ENCODE results near the gene HYDIN. TPM values are rescaled to one million over a fixed set of nuclear protein-coding genes. Genes with fewer than 3 reads are reported as not detected.
A peak's percentile ranks its signal among the peaks of the same experiment; 100 is the strongest.

HYDIN gene
- 0.26 and 0.67 TPM in 2 replicates for total RNA-seq (2014; rRNA removed; shearing (Covaris generic); ENCODE audit: low replicate concordance)

DNA sequence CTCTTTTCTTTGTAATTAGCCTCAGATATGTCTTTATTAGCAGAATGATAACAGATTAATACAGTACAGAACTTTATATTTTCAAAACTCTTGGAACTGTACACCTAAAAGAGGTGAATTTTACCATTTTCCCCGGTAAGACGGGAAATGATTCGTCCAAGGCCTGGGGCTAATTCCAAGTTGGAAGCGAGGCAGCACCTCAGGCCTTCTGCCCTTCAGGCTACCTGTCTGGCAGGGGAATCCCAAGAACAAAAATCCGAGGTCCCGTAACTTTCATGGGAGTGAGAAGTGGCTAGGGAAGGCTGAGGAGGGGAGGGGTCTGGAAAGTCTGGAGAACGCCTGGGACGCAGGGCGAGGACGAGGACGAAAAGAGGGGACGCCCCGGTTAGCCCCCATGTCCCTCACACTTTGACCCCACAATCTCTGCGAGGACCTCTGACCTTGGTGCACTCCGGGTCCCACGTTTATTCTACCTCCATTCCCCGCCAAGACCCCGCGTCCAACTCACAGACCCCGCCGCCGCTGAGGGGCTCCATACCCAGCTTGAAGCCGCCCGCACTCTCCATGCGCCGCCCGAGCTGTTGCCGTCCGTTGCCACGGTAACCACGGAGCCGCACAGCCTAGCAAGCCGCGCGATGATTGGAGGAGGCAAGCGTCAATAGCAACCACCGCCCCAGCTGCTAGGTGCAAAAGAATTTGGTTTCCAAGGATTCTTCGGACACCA lies at the start of gene HYDIN:
Gene HYDIN, minus strand, starts transcription at position 601 of the 724 bp plus-strand sequence. CDS start 43,827 bp downstream, outside the sequence.
- Histone ChIP-seq H3K4me3 (no peak within 1 kb of the TSS), H3K36me3 (no peaks in the 10 kb centered on the region), H3K9me3 (no peaks in the 10 kb centered on the region), H3K27me3 (no peaks in the 10 kb centered on the region)
- peak; percentile 16 for DNase-seq

DNA sequence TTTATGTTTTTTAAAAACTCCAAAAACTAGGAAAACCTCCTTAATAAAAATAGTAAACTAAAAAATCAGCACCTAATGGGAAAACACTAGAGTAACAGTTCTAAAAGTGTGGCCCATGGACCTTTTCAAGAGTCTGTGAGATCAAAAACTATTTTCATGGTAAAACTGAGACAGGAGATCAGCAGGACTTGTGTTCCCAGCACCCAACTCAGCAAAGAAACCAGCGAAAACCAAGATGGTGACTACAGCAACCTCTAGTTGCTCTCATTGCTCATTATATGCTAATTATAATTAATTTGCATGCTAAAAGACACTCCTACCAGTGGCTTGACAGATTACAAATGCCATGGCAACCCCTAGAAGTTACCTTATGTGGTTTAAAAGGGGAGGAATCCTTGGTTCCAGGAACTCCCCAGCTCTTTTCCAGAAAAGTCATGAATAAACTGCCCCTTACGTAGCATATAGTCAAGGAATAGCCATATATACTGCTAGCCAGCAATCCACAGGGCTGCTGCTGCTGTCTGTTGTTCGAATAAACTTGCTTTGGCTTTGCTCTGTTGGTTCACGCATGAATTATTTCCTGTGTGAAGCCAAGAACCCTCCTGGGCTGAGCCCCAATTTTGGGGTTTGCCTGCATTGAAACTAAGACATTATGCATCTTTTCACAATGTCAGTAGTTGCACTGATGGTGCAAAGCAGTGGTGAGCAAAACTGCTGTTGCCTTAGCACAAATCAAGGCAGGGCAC lies 46.2 kb upstream of the HYDIN start:
- no peaks in the 10 kb centered on the region for H3K27me3 ChIP-seq
- H3K4me3 ChIP-seq = no peak overlapping the region
- DNase-seq = no peak
- H3K36me3 ChIP-seq = no peaks in the 10 kb centered on the region
- no peaks in the 10 kb centered on the region for H3K9me3 ChIP-seq

DNA sequence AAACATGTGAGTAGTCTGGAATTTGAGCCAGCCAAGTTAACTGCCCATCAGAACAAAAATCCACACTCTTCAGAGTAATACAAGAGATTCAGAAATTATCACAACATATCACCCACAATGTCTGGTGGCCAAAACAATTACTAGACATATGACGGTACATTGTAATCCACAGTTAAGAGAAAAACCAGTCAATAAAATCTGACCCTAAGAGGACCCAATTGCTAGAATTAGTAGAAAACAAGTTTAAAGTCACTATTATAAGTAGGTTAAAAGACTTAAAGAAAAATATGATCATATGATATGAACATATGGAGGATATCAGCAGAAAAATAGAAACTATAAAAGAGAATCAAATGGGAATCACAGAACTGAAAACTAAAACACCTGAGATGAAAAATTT lies 42.9 kb upstream of the HYDIN start:
- DNase-seq = no peak
- Histone ChIP-seq H3K9me3 (no peaks in the 10 kb centered on the region), H3K4me3 (no peak overlapping the region), H3K27me3 (no peaks in the 10 kb centered on the region), H3K36me3 (no peaks in the 10 kb centered on the region)

DNA sequence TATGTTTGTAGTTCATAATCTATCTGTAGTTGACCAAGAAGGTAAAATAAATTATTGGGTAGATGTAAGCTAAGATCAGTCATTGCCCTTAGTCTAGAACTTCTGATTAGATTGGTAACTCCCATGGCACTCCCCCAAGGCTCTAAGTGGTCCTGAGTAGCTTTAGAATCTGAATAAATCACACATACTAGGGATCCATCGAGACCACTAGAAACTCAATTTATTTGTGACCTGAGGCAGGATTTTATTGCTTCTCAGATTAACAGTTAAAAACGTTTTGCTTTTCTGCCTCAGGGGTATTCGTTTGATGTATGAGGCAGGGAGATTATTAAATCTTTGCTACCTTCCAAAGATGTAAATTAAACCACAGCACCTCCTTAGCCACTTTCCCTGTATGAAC lies 33.8 kb upstream of the HYDIN start:
- no peak for DNase-seq
- no peaks in the 10 kb centered on the region for H3K27me3 ChIP-seq
- no peak overlapping the region for H3K4me3 ChIP-seq

DNA sequence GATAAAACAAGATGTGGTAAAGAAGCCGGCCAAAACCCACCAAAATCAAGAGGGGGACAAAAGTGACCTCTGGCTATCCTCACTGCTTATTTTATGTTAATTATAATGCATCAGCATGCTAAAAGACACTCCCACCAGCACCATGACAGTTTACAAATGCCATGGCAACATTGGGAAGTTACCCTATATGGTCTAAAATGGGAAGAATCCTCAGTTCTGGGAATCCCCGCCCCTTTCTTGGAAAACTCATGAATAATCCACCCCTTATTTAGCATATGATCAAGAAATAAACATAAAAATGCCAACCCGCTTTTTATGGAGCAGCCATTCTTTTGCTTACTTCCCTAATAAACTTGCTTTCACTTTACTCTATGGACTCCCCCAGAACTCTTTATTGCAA lies 33.1 kb upstream of the HYDIN start:
- Histone ChIP-seq H3K36me3 (no peaks in the 10 kb centered on the region), H3K9me3 (no peaks in the 10 kb centered on the region), H3K4me3 (no peak overlapping the region), H3K27me3 (no peaks in the 10 kb centered on the region)
- DNase-seq = no peak

More for the DNA sequence above, 33.8 kb upstream of the HYDIN start:
- Histone ChIP-seq H3K36me3 (no peaks in the 10 kb centered on the region), H3K9me3 (no peaks in the 10 kb centered on the region)

DNA sequence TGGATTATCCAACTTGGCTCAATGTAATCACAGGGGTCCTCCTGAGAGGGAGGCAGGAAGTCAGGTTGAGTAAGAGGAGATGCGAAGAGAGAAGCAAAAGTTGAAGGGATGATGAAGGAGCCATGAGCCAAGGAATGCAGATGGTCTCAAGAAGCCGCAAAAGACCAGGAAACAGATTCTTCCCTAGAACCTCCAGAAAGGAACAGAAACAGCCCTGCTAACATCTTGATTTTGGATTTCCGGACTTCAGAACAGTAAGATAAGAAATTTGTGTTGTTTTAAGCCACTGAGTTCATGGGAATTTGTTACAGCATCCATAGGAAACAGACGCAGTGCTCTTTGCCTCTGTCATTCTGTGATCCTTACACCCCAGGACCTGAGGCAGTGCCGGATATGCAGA lies 31.9 kb upstream of the HYDIN start:
- H3K9me3 ChIP-seq = no peaks in the 10 kb centered on the region
- no peaks in the 10 kb centered on the region for H3K36me3 ChIP-seq
- H3K27me3 ChIP-seq = no peaks in the 10 kb centered on the region
- no peak overlapping the region for H3K4me3 ChIP-seq
- no peak for DNase-seq

DNA sequence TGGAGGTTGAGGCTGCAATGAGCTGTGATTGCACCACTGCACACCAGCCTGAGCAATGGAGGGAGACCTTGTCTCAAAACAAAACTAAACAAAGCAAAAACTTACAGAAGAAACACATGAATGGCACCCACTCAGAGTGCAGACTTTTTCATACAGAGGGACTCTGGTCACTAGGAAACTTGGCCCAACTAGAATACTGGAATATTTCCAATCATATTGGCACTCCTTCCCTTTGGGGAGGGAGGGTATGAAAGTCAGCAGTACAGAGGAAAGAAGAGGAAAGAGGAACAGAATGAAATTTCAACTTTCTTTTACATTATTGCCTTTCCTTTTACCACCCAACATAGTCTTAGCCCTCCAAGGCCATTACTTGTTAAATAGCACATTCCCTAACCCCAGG lies 30.5 kb upstream of the HYDIN start:
- H3K36me3 ChIP-seq = no peaks in the 10 kb centered on the region
- no peak overlapping the region for H3K4me3 ChIP-seq
- no peaks in the 10 kb centered on the region for H3K9me3 ChIP-seq
- H3K27me3 ChIP-seq = no peaks in the 10 kb centered on the region
- DNase-seq = no peak

DNA sequence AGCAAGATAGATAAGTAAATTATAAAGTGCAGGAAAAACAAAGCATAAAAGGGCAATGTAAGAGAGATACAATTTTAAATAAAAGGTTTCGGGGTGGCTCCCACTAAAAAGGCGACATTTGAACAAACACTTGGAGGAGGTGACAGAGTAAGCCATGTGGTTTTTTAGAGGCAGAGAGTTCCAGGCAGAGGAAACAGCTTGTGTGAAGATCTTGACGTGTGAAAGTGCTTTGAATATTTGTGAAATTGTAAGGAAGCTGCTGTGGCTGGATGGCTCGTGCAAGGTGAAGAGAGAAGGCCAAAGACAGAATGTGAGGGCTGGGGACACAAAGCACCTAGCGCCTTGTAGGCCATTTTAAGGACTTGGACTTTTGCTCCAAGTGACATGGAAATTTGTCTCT lies 28.6 kb upstream of the HYDIN start:
- H3K4me3 ChIP-seq = no peak overlapping the region
- no peaks in the 10 kb centered on the region for H3K27me3 ChIP-seq
- no peak for DNase-seq
- no peaks in the 10 kb centered on the region for H3K9me3 ChIP-seq
- no peaks in the 10 kb centered on the region for H3K36me3 ChIP-seq

DNA sequence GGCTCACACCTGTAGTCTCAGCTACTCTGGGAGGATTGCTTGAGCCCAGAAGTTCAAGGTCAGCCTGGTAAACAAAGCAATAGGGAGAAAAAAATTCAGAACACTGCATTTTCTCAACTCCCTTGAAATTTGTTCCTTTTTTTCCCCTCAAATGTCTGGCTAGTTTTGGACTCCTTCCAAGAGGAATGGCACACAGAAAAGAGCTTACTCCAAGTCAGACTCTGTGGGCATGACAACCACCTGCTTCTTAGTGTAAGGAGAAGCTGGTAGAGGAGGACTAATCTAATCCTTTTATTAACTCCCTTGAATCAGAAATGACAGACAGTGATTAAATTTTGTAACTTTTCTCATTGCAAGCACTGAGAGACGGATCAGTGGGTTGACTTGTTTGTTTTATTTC lies 27.9 kb upstream of the HYDIN start:
- no peak for DNase-seq
- Histone ChIP-seq H3K9me3 (no peaks in the 10 kb centered on the region), H3K27me3 (no peaks in the 10 kb centered on the region), H3K36me3 (no peaks in the 10 kb centered on the region), H3K4me3 (no peak overlapping the region)

DNA sequence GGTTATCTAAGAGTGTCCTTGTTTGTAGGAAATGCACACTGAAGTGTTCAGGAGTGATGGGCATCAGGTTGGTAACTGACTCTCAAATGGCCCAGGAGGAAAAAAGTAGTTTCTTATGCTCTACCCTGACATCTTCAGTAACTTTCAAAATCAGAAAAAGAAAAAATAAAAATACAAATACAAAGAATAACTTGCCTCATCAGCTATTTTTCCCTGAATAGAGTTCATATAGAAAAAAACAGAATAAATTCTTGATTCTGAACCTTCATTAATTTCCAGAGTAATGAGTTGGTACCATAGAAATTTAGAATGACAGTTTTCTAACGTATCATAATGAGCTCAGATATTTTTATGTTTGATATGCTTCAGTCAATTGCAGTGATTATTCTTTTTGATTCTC lies 27.2 kb upstream of the HYDIN start:
- no peak for DNase-seq
- no peaks in the 10 kb centered on the region for H3K27me3 ChIP-seq
- no peaks in the 10 kb centered on the region for H3K9me3 ChIP-seq
- no peaks in the 10 kb centered on the region for H3K36me3 ChIP-seq
- no peak overlapping the region for H3K4me3 ChIP-seq

DNA sequence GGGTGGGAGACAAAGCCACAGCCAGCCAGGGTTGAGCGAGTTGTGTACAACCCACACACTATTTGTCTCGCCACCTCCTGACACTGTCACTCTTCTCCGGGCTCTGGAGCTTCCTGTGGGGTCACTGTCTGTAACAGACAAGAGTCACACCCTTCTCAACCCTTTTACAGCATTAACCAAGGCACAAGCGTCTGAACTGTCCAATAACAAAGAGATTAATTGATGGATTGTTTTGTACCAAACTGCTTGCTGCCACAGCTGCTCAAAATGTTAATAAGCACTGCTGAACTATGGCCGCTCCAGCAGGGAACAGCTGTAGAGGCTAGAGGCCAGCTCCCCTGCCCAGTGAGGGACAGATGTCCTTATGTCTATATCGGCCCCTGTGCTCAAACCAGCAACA lies 25.2 kb upstream of the HYDIN start:
- DNase-seq = no peak
- H3K9me3 ChIP-seq = no peaks in the 10 kb centered on the region
- H3K4me3 ChIP-seq = no peak overlapping the region
- no peaks in the 10 kb centered on the region for H3K36me3 ChIP-seq
- no peaks in the 10 kb centered on the region for H3K27me3 ChIP-seq

DNA sequence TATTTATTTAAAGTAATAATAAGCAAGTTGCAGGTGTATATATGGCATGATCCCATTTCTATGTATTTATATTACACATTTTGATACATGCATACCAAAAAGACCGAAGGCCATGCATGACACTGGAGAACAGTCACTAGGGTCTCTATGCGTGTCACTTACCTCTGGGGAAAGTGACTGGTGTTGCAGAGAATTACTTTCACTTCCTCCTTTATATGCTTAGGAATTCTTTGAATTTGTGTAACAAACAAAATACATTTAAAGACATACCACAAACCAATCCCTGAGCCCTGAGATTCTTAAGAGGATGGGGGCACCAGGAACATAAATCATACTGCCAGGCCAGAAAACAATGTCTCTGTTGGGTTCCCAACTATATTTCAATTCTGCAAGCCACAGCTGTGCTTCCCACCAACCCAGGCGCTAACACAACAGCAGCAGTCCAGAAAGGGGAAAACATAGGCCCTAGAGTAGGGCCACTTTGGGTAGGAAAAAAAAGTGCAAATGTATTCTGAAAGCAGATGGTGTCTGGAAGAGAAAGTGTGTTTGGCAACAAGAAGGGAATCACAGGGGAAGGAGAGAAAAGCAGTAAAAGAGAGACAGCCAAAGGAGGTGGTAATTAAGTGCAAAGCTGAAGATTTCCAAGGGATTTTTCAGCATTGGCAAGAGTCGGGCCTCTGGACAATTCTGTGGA lies 24.5 kb upstream of the HYDIN start:
- no peak for DNase-seq
- Histone ChIP-seq H3K9me3 (no peaks in the 10 kb centered on the region), H3K27me3 (no peaks in the 10 kb centered on the region), H3K36me3 (no peaks in the 10 kb centered on the region), H3K4me3 (no peak overlapping the region)

DNA sequence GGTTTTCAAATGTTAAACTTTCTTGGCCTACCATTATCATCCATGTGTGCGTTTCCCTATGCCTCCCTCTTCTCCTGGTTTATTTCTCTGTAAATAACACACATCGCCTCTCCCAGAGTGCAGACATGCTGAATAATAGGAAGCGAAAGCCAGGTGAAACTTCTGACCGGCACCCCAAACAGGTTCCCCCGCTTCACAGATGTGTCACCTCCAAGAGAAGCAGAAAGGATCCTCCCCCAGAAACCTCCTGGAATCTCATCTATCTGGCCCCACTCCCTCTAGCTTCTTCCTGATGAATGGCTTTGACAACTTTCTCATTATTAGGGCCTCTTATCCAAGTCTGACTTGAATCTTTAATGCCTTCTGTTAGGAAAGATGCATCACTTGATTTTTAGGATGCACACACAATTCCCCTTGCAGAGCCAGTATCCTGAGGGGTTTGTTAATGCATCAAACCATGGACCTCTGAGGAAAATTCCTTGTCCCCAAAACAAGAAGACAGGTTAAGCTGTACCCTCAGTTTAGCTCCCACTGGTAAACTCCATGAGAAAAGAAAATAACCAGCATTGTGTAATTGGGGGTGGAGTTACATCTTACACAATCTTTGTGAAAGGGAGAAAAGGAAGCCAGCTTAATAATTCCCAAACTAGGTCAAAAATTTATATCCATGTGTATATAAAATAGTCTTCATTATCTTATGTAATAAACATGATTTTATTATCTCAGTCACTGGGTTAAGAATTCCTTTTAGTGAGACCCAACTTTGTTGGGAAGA lies 20.1 kb upstream of the HYDIN start:
- DNase-seq = no peak
- H3K27me3 ChIP-seq = no peaks in the 10 kb centered on the region
- no peaks in the 10 kb centered on the region for H3K36me3 ChIP-seq
- H3K4me3 ChIP-seq = no peak overlapping the region
- no peaks in the 10 kb centered on the region for H3K9me3 ChIP-seq

DNA sequence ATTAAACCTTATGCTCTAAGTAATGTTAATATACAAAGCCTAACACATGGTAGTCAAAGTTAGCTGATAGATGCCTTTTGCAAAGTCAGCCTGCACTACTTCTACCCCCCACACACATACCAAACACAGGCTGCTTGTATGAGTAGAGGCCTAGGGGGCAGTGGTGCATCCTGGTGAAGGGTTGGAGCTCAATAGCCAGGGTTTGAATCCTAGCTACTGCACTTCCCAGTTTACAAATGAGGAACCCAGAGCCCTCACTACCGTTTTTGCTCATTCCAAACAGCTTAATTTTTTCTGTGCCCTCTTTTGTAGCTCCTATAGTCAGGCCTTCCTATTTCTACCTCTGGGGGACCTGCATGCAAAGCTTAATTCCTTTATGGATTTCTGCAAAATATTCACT lies 18.9 kb upstream of the HYDIN start:
- Histone ChIP-seq H3K9me3 (no peaks in the 10 kb centered on the region), H3K27me3 (no peaks in the 10 kb centered on the region), H3K36me3 (no peaks in the 10 kb centered on the region), H3K4me3 (no peak overlapping the region)
- no peak for DNase-seq

DNA sequence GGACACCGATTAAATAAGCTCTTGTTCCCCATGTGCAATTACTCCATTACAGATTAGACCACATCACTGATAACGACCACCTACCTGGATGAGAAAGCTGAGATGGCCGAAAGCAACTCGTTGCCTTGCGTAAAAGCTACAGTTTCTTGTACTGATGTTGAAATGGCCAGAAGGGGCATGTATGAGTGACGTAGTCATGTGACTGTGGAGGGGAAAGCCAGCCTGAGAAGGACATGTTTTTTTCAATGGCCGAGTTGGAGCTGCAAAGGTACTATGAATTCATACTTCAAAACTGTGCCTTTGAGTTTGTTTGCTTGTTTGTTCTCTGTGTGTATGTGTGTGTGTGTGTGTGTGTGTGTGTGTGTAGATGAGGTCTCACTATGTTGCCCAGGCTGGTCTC lies 17.0 kb upstream of the HYDIN start:
- Histone ChIP-seq H3K36me3 (no peaks in the 10 kb centered on the region), H3K27me3 (no peaks in the 10 kb centered on the region), H3K9me3 (no peaks in the 10 kb centered on the region), H3K4me3 (no peak overlapping the region)
- no peak for DNase-seq

DNA sequence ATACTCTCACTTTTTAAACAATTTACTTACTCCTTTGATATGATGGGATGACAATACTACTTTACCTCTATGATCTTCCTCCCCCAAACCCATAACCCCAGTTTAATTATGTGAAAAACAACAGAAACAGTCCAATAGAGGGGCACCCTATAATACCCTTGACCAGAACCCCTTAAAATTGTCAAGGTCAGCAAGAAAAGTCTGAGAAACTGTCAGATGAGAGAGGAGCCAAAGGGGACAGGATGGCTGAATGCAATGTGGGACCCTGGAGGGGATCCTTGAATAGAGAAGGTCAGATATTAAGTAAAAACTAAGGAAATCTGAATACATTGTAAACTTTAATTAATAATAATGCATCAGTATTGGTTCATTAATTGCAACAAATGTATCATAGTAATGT lies 15.8 kb upstream of the HYDIN start:
- Histone ChIP-seq H3K36me3 (no peaks in the 10 kb centered on the region), H3K9me3 (no peaks in the 10 kb centered on the region), H3K27me3 (no peaks in the 10 kb centered on the region), H3K4me3 (no peak overlapping the region)
- no peak for DNase-seq

DNA sequence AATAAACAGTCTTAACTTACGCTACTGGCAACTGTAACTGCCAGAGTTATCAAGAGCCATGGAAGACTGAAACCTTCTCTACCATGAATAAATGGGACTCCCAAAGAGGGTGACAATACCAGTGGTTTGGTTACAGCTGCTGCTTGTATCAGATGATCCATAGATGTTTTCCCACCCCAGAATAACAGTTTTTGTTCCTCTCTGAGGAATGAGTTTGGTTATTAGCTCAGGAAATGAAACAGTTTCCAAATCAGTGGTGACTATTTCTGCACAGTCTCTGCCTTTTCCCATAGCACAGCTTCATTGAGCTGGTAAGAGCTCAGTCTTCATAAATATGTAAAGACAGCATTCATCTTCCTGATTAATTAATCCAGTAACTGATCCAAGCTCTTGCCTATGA lies 14.0 kb upstream of the HYDIN start:
- Histone ChIP-seq H3K27me3 (no peaks in the 10 kb centered on the region), H3K4me3 (no peak overlapping the region), H3K36me3 (no peaks in the 10 kb centered on the region), H3K9me3 (no peaks in the 10 kb centered on the region)
- DNase-seq = no peak

Data from MG63 (cell line).